Nephron (organoid): ENCODE measurements around the gene GUCY1A1.

ENCODE experiments used
- H3K27ac Mint-ChIP-seq, 3 experiments: 2 replicates each; pipeline ENCODE4 v1.8.0; 2020; ENCODE audit warnings: mixed read lengths in 3 of 3, mild to moderate bottlenecking in 2 of 3, moderate library complexity in 1 of 3
- H3K27me3 Mint-ChIP-seq: 2 replicates; pipeline ENCODE4 v1.8.0; 2021; ENCODE audit warnings: low read depth, mild to moderate bottlenecking, moderate library complexity, mixed read lengths
- H3K36me3 Mint-ChIP-seq: 2 replicates; pipeline ENCODE4 v1.8.0; 2020; ENCODE audit warnings: low read depth, mixed read lengths
- H3K4me1 Mint-ChIP-seq: 2 replicates; pipeline ENCODE4 v1.8.0; 2020; ENCODE audit warnings: mixed read lengths
- H3K4me3 Mint-ChIP-seq, 3 experiments: 2 replicates each; pipeline ENCODE4 v1.8.0; 2020; ENCODE audit warnings: mild to moderate bottlenecking in 3 of 3, mixed read lengths in 3 of 3, moderate library complexity in 2 of 3
- H3K9me3 Mint-ChIP-seq: 2 replicates; pipeline ENCODE4 v1.8.0; 2020; ENCODE audit warnings: mixed read lengths
- TF ChIP-seq, protein P1 (sequence below), 3 experiments: fragments of 200-600 bp; sonication (generic); IDR thresholded peaks; one replicate each; pipeline ENCODE4 v1.5.0; 2021; ENCODE audit warnings: antibody characterized with exemption in 3 of 3; ENCODE audit not compliant: unreplicated experiment in 3 of 3

GUCY1A1 gene

DNA sequence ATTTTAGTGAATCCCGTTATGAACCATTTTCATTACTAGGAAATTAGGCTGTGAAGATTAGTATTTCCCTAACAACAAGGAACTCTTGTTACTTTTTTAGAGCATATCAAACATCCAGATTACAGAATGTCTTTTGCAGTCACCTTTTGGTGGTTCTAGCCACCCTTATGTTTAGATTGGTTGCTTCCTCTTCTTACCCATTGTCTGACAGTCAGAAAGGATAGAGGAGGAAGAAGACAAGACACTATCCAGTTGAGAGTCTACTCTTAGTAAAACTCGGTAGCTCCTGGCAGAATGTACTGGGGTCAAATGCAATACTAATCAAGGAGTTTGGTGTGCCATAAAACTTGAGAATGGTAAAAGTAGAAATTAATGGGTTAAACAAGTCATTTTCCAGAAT, 1.6 kb upstream of the GUCY1A1 start:
- TF ChIP-seq, protein P1, sequence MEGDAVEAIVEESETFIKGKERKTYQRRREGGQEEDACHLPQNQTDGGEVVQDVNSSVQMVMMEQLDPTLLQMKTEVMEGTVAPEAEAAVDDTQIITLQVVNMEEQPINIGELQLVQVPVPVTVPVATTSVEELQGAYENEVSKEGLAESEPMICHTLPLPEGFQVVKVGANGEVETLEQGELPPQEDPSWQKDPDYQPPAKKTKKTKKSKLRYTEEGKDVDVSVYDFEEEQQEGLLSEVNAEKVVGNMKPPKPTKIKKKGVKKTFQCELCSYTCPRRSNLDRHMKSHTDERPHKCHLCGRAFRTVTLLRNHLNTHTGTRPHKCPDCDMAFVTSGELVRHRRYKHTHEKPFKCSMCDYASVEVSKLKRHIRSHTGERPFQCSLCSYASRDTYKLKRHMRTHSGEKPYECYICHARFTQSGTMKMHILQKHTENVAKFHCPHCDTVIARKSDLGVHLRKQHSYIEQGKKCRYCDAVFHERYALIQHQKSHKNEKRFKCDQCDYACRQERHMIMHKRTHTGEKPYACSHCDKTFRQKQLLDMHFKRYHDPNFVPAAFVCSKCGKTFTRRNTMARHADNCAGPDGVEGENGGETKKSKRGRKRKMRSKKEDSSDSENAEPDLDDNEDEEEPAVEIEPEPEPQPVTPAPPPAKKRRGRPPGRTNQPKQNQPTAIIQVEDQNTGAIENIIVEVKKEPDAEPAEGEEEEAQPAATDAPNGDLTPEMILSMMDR (IDR thresholded peaks at IDR 0.05; ENCODE audit: unreplicated experiment in 3 of 3) = no peak
- Mint-ChIP-seq H3K4me3 (peak overlapping the region in 2 of 3 experiments; percentile 95 to 97), H3K27me3 (peaks cover 9% of the 10 kb centered on the region), H3K9me3 (no peaks in the 10 kb centered on the region), H3K4me1 (peaks cover 7% of the 10 kb centered on the region), H3K27ac (peak overlapping the region; percentile 97 to 99 (median 99)), H3K36me3 (no peaks in the 10 kb centered on the region)

- H3K27me3 Mint-ChIP-seq = peaks cover 9% of the 10 kb centered on the region
- peaks cover 9% of the 10 kb centered on the region for H3K36me3 Mint-ChIP-seq
- no peaks in the 10 kb centered on the region for H3K9me3 Mint-ChIP-seq
- TF ChIP-seq, protein P1 (IDR thresholded peaks at IDR 0.05; ENCODE audit: unreplicated experiment in 3 of 3) = no peak
- H3K27ac Mint-ChIP-seq = peak overlapping the region; percentile 97 to 99 (median 99)
- peak overlapping the region; percentile 94 to 97 (median 95) for H3K4me3 Mint-ChIP-seq
- H3K4me1 Mint-ChIP-seq = peaks cover 17% of the 10 kb centered on the region
Measured at GRCh38 chr4:155667222-155667567, 547 bp downstream of the GUCY1A1 start.

- H3K36me3 Mint-ChIP-seq = peaks cover 9% of the 10 kb centered on the region
- H3K4me1 Mint-ChIP-seq = peaks cover 17% of the 10 kb centered on the region
- peaks cover 9% of the 10 kb centered on the region for H3K27me3 Mint-ChIP-seq
- peak overlapping the region; percentile 97 to 99 (median 99) for H3K27ac Mint-ChIP-seq
- H3K4me3 Mint-ChIP-seq = peak overlapping the region; percentile 94 to 97 (median 96)
- TF ChIP-seq, protein P1 (IDR thresholded peaks at IDR 0.05; ENCODE audit: unreplicated experiment in 3 of 3) = no peak
- H3K9me3 Mint-ChIP-seq = no peaks in the 10 kb centered on the region
Measured at GRCh38 chr4:155667568-155668511, 1.2 kb downstream of the GUCY1A1 start.

DNA sequence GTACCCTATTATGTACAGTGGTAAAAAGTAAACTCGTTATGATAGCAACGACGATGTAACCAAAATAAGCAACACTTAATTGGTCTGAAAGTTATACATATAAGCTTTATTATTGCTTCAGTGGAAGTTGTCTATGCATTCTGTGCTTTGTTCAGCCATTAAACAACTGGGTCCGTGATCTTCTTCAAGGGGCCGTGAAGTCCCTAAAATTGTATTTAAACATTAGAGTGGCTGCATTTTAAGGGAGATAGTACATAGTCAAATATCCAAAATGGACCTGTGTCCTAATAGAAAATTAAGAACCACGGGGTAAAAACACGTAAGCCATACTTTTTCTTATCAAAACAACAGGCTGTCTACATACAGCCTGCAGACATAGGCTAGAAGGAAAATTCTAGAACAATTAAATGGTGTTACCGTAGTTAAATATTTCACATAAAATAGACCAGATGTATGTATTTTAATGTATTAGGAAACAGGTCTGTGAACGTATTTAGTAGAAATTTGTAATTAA, 2.1 kb downstream of the GUCY1A1 start:
- Mint-ChIP-seq H3K4me1 (peaks cover 22% of the 10 kb centered on the region), H3K9me3 (no peaks in the 10 kb centered on the region), H3K4me3 (peak overlapping the region; percentile 85 to 96 (median 94)), H3K27ac (peak overlapping the region; percentile 95 to 98 (median 96)), H3K27me3 (peaks cover 9% of the 10 kb centered on the region), H3K36me3 (peaks cover 12% of the 10 kb centered on the region)
- TF ChIP-seq, protein P1 (IDR thresholded peaks at IDR 0.05; ENCODE audit: unreplicated experiment in 3 of 3) = no peak

DNA sequence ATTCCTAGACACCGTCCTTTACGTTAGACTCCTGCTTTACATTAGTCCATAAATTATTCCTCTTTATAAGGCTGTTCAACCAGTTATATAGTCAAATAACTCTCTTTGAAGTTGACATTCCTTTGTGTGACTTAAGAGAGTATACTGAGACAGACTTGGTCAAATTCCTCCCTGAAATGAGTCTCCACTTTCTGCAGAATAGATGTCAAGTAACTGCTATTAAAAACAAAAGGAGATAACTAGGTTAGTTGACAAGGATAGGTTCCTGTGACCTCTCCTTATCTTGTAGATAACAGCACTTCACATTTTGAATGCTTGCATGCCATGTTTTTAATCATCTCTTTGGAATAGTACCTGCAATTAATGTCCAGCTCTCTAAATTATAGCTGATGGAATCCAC, 5.7 kb downstream of the GUCY1A1 start:
- TF ChIP-seq, protein P1 (IDR thresholded peaks at IDR 0.05; ENCODE audit: unreplicated experiment in 3 of 3) = no peak
- H3K9me3 Mint-ChIP-seq = no peaks in the 10 kb centered on the region
- peaks cover 13% of the 10 kb centered on the region for H3K36me3 Mint-ChIP-seq
- H3K27me3 Mint-ChIP-seq = peaks cover 4% of the 10 kb centered on the region
- H3K27ac Mint-ChIP-seq = peak overlapping the region in 2 of 3 experiments; percentile 4 to 13
- peak overlapping the region in 1 of 3 experiments; percentile 20 for H3K4me3 Mint-ChIP-seq
- peaks cover 29% of the 10 kb centered on the region for H3K4me1 Mint-ChIP-seq
